Osteocyte (in vitro differentiated cells): Measurements from ENCODE around the gene ZNF627. TPM values are rescaled to one million over a fixed set of nuclear protein-coding genes. Genes with fewer than 3 reads are reported as not detected.
A peak's percentile ranks its signal among the peaks of the same experiment; 100 is the strongest.
"Not testable (repeated sequence)": the region's sequence is repeated elsewhere in the genome, so short reads cannot be mapped to it uniquely, and the experiment has no call there.

Experiments
- DNase-seq: peaks from one replicate; pipeline ENCODE4 v3.0.0; 2021; ENCODE audit warnings: mixed read lengths; ENCODE audit not compliant: unreplicated experiment; ENCODE audit errors: extremely low spot score
- H3K27ac Mint-ChIP-seq: one replicate; pipeline ENCODE4 v1.8.0; 2021; ENCODE audit warnings: mild to moderate bottlenecking, mixed read lengths; ENCODE audit not compliant: unreplicated experiment
- H3K27me3 Mint-ChIP-seq: one replicate; pipeline ENCODE4 v1.8.0; 2021; ENCODE audit warnings: mixed read lengths; ENCODE audit not compliant: unreplicated experiment
- H3K36me3 Mint-ChIP-seq: one replicate; pipeline ENCODE4 v1.8.0; 2021; ENCODE audit warnings: mixed read lengths; ENCODE audit not compliant: unreplicated experiment
- H3K4me1 Mint-ChIP-seq: one replicate; pipeline ENCODE4 v1.8.0; 2021; ENCODE audit warnings: mixed read lengths; ENCODE audit not compliant: unreplicated experiment
- H3K4me3 Mint-ChIP-seq: one replicate; pipeline ENCODE4 v1.8.0; 2021; ENCODE audit warnings: mild to moderate bottlenecking, moderate library complexity, mixed read lengths; ENCODE audit not compliant: unreplicated experiment
- H3K9me3 Mint-ChIP-seq: one replicate; pipeline ENCODE4 v1.8.0; 2021; ENCODE audit warnings: mixed read lengths; ENCODE audit not compliant: unreplicated experiment
- total RNA-seq: library from RNA; stranded (reverse); gene quantifications from 2 replicates; pipeline ENCODE4 v1.2.1, GENCODE V29; 2021
- TF ChIP-seq, protein P1 (sequence below): fragments of 200-600 bp; sonication (generic); IDR thresholded peaks from 2 replicates; pipeline ENCODE4 v1.5.0; 2021; ENCODE audit warnings: antibody characterized with exemption, mild to moderate bottlenecking, moderate library complexity

The ZNF627 gene
- total RNA-seq, 1 donor from 2014 or later, result 18.2 TPM

DNA sequence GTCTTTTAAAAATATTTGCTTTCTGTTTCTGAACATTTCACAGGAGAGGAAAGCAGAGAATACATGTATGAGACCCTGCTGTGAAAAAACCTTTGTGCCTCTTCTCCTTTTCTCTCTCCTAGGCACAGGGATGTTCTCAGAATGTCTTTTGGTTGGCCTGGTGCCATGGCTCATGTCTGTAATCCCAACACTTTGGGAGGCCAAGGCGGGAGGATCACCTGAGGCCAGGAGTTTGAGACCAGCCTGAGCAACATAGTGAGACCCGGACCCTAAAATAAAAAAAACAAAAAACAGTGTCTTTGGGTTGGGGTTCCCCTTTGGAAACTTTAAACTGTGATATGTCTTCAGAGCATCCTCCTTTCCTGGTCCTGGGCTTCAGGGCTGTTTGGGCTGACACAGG is 1.5 kb downstream of the ZNF627 start:
- H3K27ac Mint-ChIP-seq, result peak overlapping the region; percentile 80

DNA sequence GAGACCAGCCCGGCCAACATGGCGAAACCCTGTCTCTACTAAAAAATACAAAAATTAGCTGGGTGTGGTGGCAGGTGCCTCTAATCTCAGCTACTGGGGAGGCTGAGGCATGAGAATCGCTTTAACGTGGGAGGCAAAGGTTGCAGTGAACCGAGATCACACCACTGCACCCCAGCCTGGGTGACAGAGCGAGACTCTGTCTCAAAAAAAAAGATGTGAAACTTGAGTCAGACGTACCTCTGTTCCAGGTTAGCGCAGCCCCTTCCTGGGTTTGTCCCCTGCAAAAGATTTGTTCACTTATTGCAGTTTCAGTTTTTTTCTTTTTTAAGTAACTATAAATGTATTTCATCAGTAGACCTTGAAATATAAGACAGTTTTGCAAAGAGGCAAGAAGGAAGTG is 2.4 kb downstream of the ZNF627 start:
- Mint-ChIP-seq H3K4me1 (peaks cover 45% of the 10 kb centered on the region), H3K27ac (peak overlapping the region; percentile 80), H3K36me3 (peaks cover 20% of the 10 kb centered on the region)
- DNase-seq, H3K27me3 Mint-ChIP-seq, H3K9me3 Mint-ChIP-seq, H3K4me3 Mint-ChIP-seq: not testable (repeated sequence)

More for the DNA sequence above, 1.5 kb downstream of the ZNF627 start:
- Mint-ChIP-seq H3K4me3 (peak overlapping the region; percentile 98), H3K36me3 (peaks cover 14% of the 10 kb centered on the region), H3K27me3 (no peaks in the 10 kb centered on the region), H3K4me1 (peaks cover 45% of the 10 kb centered on the region), H3K9me3 (no peaks in the 10 kb centered on the region)
- no peak for DNase-seq
- TF ChIP-seq, protein P1, sequence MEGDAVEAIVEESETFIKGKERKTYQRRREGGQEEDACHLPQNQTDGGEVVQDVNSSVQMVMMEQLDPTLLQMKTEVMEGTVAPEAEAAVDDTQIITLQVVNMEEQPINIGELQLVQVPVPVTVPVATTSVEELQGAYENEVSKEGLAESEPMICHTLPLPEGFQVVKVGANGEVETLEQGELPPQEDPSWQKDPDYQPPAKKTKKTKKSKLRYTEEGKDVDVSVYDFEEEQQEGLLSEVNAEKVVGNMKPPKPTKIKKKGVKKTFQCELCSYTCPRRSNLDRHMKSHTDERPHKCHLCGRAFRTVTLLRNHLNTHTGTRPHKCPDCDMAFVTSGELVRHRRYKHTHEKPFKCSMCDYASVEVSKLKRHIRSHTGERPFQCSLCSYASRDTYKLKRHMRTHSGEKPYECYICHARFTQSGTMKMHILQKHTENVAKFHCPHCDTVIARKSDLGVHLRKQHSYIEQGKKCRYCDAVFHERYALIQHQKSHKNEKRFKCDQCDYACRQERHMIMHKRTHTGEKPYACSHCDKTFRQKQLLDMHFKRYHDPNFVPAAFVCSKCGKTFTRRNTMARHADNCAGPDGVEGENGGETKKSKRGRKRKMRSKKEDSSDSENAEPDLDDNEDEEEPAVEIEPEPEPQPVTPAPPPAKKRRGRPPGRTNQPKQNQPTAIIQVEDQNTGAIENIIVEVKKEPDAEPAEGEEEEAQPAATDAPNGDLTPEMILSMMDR, result no peak

DNA sequence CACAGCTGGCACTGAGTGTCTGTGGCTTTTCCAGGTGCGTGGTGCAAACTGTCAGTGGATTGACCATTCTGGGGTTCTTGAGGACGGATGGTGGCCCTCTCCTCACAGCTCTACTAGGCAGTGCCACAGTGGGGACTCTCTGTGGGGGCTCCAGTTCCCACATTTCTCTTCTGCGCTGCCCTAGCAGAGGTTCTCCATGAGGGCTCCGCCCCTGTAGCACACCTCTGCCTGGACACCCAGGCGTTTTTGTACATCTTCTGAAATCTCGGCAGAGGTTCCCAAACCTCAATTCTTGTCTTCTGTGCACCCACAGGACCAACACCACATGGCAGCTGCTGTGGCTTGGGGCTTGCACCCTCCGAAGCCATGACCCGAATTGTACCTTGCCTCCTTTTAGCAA is 9.2 kb downstream of the ZNF627 start:
- Mint-ChIP-seq H3K4me1 (peaks cover 10% of the 10 kb centered on the region), H3K27ac (no peak overlapping the region), H3K4me3 (no peak overlapping the region), H3K36me3 (peaks cover 32% of the 10 kb centered on the region), H3K9me3 (no peaks in the 10 kb centered on the region), H3K27me3 (no peaks in the 10 kb centered on the region)
- TF ChIP-seq, protein P1, result no peak
- DNase-seq, result no peak

DNA sequence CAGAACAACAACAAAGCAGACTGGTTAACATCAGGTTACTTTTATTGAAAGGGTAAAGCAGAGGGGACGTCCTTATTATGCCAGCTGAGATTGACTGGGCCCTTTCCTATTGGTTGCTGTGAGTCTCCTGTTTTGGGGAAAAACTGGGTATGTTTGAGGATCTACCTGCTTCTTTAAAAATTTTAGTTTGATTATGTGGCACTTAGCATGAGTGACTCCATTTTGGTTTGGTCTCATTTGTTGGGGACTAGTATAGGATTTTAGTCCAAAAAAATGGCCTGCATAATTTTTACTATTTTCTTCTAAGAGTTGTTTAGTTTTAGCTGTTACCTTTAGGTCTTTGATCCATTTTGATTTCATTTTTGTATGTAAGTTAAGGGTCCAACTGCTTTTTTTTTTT is 14.4 kb downstream of the ZNF627 start:
- Mint-ChIP-seq H3K4me3 (no peak overlapping the region), H3K4me1 (peaks cover 2% of the 10 kb centered on the region), H3K36me3 (peaks cover 40% of the 10 kb centered on the region), H3K27ac (no peak overlapping the region), H3K9me3 (peaks cover 2% of the 10 kb centered on the region), H3K27me3 (no peaks in the 10 kb centered on the region)
- TF ChIP-seq, protein P1, result no peak
- no peak for DNase-seq

DNA sequence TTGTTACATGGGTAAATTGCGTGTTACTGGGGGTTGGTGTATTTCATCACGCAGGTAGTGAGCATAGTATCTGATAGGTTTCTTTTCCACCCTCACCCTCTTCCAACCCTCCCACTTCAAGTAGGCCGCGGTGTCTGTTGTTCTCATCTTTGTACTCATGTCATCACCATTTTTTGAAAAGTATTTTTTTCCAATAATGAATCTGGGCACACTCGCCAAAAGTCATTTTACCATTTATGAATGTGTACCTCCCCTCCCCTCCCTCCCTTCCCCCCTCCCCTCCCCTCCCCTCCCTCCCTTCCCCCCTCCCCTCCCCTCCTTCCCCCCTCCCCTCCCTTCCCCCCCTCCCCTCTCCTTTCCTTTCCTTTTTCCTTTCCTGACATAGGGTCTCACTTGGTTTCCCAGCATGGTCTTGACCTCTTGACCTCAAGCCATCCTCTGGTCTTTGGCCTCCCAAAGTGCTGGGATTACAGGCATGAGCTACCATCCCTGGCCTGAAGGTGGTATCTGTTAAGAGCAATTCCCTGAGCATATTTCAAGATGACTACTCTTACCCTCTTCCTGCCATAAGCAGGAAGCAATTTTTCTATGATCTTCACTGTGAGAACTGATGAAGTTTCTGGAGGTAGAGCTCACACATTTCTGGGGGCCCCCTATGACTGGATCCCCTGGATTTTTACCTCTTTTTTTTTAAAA is 15.7 kb downstream of the ZNF627 start:
- H3K4me3 Mint-ChIP-seq, result no peak overlapping the region
- no peaks in the 10 kb centered on the region for H3K27me3 Mint-ChIP-seq
- peaks cover 46% of the 10 kb centered on the region for H3K36me3 Mint-ChIP-seq
- TF ChIP-seq, protein P1, result no peak
- DNase-seq, result no peak
- H3K27ac Mint-ChIP-seq, result no peak overlapping the region
- peaks cover 11% of the 10 kb centered on the region for H3K9me3 Mint-ChIP-seq
- peaks cover 2% of the 10 kb centered on the region for H3K4me1 Mint-ChIP-seq
